Liver (tissue), 3 donors: ENCODE data around the gene PLPP3.

Source experiments
- EGR1 ChIP-seq, 2 donors: IDR thresholded peaks; 2 replicates each; pipeline ENCODE4 v1.6.1; 2016 to 2018; ENCODE audit warnings: antibody characterized with exemption in 2 of 2, low read depth in 2 of 2
- JUND ChIP-seq, 2 donors: IDR thresholded peaks; 2 replicates each; pipeline ENCODE4 v1.6.1; 2016; ENCODE audit warnings: antibody characterized with exemption in 2 of 2
- NR2F2 ChIP-seq: IDR thresholded peaks from 2 replicates; pipeline ENCODE4 v1.6.1; 2016; ENCODE audit warnings: antibody characterized with exemption
- RAD21 ChIP-seq, 2 donors: IDR thresholded peaks; 2 replicates each; pipeline ENCODE4 v1.6.1; 2016; ENCODE audit warnings: antibody characterized with exemption in 2 of 2, mild to moderate bottlenecking in 2 of 2
- RXRA ChIP-seq, 2 donors: IDR thresholded peaks; 2 replicates each; pipeline ENCODE4 v1.6.1; 2017 to 2018; ENCODE audit warnings: antibody characterized with exemption in 2 of 2, mild to moderate bottlenecking in 1 of 2
- SP1 ChIP-seq: IDR thresholded peaks from 2 replicates; pipeline ENCODE4 v1.6.1; 2018; ENCODE audit warnings: antibody characterized with exemption, mild to moderate bottlenecking
- TAF1 ChIP-seq: conservative IDR thresholded peaks from 2 replicates; pipeline ENCODE4 v1.6.1; 2016; ENCODE audit warnings: antibody characterized with exemption, mild to moderate bottlenecking
- YY1 ChIP-seq: IDR thresholded peaks from 2 replicates; pipeline ENCODE4 v1.6.1; 2016; ENCODE audit warnings: antibody characterized with exemption, mild to moderate bottlenecking
- TF ChIP-seq, protein P1 (sequence below): IDR thresholded peaks from 2 replicates; pipeline ENCODE4 v1.6.1; 2016; ENCODE audit warnings: antibody characterized with exemption, mild to moderate bottlenecking
- TF ChIP-seq, protein P2 (sequence below): fragments of 150-350 bp; IDR thresholded peaks from 2 replicates; pipeline ENCODE4 v1.5.1; 2017; ENCODE audit warnings: improper control_type of control experiment, low read depth, low read length; ENCODE audit not compliant: missing input control
- TF ChIP-seq, protein P3 (sequence below): IDR thresholded peaks from 2 replicates; pipeline ENCODE4 v1.6.1; 2016; ENCODE audit warnings: antibody characterized with exemption
- TF ChIP-seq, protein P4 (sequence below): IDR thresholded peaks from 2 replicates; pipeline ENCODE4 v1.6.1; 2016; ENCODE audit warnings: antibody characterized with exemption
- donor health status: healthy.
- donor health status: healthy.

DNA sequence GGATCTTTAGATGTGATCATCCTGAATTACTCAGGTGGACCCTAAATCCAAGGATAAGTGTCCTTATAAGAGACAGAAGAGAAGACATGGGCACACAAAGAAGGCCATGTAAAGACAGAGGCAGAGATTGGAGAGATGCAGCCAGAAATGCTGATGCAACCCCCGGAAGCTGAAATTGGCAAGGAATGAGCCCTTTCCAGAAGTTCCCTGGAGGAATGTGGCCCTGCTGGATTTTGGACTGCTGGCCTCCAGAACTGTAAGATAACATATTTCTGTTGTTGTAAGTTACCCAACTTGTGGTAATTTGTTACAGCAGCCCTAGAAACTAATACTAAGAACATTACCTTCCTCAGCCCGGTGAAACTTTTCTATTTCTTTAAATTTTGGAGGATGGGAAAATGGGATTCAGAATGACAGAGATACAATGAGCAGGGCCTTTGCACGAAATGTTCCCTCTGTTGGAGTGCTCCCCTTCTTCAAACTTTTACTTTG, 11.2 kb upstream of the PLPP3 start:
- TF ChIP-seq, protein P1, sequence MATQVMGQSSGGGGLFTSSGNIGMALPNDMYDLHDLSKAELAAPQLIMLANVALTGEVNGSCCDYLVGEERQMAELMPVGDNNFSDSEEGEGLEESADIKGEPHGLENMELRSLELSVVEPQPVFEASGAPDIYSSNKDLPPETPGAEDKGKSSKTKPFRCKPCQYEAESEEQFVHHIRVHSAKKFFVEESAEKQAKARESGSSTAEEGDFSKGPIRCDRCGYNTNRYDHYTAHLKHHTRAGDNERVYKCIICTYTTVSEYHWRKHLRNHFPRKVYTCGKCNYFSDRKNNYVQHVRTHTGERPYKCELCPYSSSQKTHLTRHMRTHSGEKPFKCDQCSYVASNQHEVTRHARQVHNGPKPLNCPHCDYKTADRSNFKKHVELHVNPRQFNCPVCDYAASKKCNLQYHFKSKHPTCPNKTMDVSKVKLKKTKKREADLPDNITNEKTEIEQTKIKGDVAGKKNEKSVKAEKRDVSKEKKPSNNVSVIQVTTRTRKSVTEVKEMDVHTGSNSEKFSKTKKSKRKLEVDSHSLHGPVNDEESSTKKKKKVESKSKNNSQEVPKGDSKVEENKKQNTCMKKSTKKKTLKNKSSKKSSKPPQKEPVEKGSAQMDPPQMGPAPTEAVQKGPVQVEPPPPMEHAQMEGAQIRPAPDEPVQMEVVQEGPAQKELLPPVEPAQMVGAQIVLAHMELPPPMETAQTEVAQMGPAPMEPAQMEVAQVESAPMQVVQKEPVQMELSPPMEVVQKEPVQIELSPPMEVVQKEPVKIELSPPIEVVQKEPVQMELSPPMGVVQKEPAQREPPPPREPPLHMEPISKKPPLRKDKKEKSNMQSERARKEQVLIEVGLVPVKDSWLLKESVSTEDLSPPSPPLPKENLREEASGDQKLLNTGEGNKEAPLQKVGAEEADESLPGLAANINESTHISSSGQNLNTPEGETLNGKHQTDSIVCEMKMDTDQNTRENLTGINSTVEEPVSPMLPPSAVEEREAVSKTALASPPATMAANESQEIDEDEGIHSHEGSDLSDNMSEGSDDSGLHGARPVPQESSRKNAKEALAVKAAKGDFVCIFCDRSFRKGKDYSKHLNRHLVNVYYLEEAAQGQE: no peak
- TF ChIP-seq, protein P2, sequence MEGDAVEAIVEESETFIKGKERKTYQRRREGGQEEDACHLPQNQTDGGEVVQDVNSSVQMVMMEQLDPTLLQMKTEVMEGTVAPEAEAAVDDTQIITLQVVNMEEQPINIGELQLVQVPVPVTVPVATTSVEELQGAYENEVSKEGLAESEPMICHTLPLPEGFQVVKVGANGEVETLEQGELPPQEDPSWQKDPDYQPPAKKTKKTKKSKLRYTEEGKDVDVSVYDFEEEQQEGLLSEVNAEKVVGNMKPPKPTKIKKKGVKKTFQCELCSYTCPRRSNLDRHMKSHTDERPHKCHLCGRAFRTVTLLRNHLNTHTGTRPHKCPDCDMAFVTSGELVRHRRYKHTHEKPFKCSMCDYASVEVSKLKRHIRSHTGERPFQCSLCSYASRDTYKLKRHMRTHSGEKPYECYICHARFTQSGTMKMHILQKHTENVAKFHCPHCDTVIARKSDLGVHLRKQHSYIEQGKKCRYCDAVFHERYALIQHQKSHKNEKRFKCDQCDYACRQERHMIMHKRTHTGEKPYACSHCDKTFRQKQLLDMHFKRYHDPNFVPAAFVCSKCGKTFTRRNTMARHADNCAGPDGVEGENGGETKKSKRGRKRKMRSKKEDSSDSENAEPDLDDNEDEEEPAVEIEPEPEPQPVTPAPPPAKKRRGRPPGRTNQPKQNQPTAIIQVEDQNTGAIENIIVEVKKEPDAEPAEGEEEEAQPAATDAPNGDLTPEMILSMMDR: no peak
- TF ChIP-seq RAD21 (IDR thresholded peaks at IDR 0.05) (no peak), EGR1 (IDR thresholded peaks at IDR 0.05; ENCODE audit: low read depth in 2 of 2) (no peak), TAF1 (no peak), JUND (IDR thresholded peaks at IDR 0.05) (no peak), NR2F2 (no peak), YY1 (no peak), RXRA (IDR thresholded peaks at IDR 0.05) (no peak), SP1 (no peak)
- TF ChIP-seq, protein P3, sequence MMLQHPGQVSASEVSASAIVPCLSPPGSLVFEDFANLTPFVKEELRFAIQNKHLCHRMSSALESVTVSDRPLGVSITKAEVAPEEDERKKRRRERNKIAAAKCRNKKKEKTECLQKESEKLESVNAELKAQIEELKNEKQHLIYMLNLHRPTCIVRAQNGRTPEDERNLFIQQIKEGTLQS: no peak
- TF ChIP-seq, protein P4, sequence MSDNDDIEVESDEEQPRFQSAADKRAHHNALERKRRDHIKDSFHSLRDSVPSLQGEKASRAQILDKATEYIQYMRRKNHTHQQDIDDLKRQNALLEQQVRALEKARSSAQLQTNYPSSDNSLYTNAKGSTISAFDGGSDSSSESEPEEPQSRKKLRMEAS: no peak
